Mucosa of rectum (tissue), 2 donors: ENCODE measurements around the gene KANK2.

Experiments
- H3K27ac ChIP-seq, 2 donors: one replicate each; pipeline ENCODE4 v1.7.0; 2013; ENCODE audit warnings: inconsistent platforms in 2 of 2, low read depth in 2 of 2, low read length in 2 of 2
- H3K27me3 ChIP-seq, 2 donors: one replicate each; pipeline ENCODE4 v1.7.0; 2013; ENCODE audit warnings: low read length in 2 of 2; ENCODE audit not compliant: control insufficient read depth in 2 of 2, insufficient read depth in 2 of 2
- H3K36me3 ChIP-seq, 2 donors: one replicate each; pipeline ENCODE4 v1.7.0; 2013; ENCODE audit warnings: low read length in 2 of 2; ENCODE audit not compliant: control insufficient read depth in 2 of 2, insufficient read depth in 2 of 2
- H3K4me1 ChIP-seq, 2 donors: one replicate each; pipeline ENCODE4 v1.7.0; 2013; ENCODE audit warnings: low read length in 2 of 2, mild to moderate bottlenecking in 1 of 2; ENCODE audit not compliant: control insufficient read depth in 2 of 2, insufficient read depth in 2 of 2
- H3K4me3 ChIP-seq, 2 donors: one replicate each; pipeline ENCODE4 v1.7.0; 2013; ENCODE audit warnings: low read length in 2 of 2
- H3K9ac ChIP-seq, 2 donors: one replicate each; pipeline ENCODE4 v1.7.0; 2013; ENCODE audit warnings: low read length in 2 of 2, low read depth in 1 of 2, mild to moderate bottlenecking in 1 of 2
- H3K9me3 ChIP-seq, 2 donors: one replicate each; pipeline ENCODE4 v1.7.0; 2013; ENCODE audit warnings: low read length in 2 of 2; ENCODE audit not compliant: control insufficient read depth in 2 of 2
- donor health status: healthy.
- donor health status: Normal muscosa, but diverticular disease.

KANK2 gene

GRCh38 chr19:11238041-11238440 is 40.7 kb upstream of the KANK2 start:
- Histone ChIP-seq H3K36me3 (peaks cover 22 to 26% of the 10 kb centered on the region in 2 donors), H3K4me1 (no peaks in the 10 kb centered on the region), H3K27ac (no peak overlapping the region), H3K9me3 (no peaks in the 10 kb centered on the region), H3K4me3 (no peak overlapping the region), H3K9ac (no peak overlapping the region), H3K27me3 (no peaks in the 10 kb centered on the region)

GRCh38 chr19:11237321-11237720 is 40.0 kb upstream of the KANK2 start:
- H3K27ac ChIP-seq: no peak overlapping the region
- H3K36me3 ChIP-seq: peaks cover 29 to 30% of the 10 kb centered on the region in 2 donors
- no peak overlapping the region for H3K9ac ChIP-seq
- H3K27me3 ChIP-seq: no peaks in the 10 kb centered on the region
- no peaks in the 10 kb centered on the region for H3K4me1 ChIP-seq
- H3K9me3 ChIP-seq: no peaks in the 10 kb centered on the region
- no peak overlapping the region for H3K4me3 ChIP-seq

GRCh38 chr19:11236324-11237301 is 39.3 kb upstream of the KANK2 start:
- Histone ChIP-seq H3K4me1 (no peaks in the 10 kb centered on the region), H3K4me3 (no peak overlapping the region), H3K27me3 (no peaks in the 10 kb centered on the region), H3K36me3 (peaks cover 34% of the 10 kb centered on the region in 2 donors), H3K27ac (no peak overlapping the region), H3K9me3 (no peaks in the 10 kb centered on the region), H3K9ac (no peak overlapping the region)

- Histone ChIP-seq H3K36me3 (peaks cover 34 to 35% of the 10 kb centered on the region in 2 donors), H3K27ac (no peak overlapping the region)
These were observed 37.2 kb upstream of the KANK2 start for GRCh38 chr19:11234486-11235075.

GRCh38 chr19:11233073-11233472 is 35.7 kb upstream of the KANK2 start:
- H3K4me1 ChIP-seq: no peaks in the 10 kb centered on the region
- no peaks in the 10 kb centered on the region for H3K27me3 ChIP-seq
- peaks cover 28 to 30% of the 10 kb centered on the region in 2 donors for H3K36me3 ChIP-seq
- H3K9me3 ChIP-seq: no peaks in the 10 kb centered on the region
- H3K27ac ChIP-seq: no peak overlapping the region
- no peak overlapping the region for H3K4me3 ChIP-seq
- no peak overlapping the region for H3K9ac ChIP-seq

More at GRCh38 chr19:11234486-11235075, 37.2 kb upstream of the KANK2 start:
- H3K9ac ChIP-seq: no peak overlapping the region
- H3K4me1 ChIP-seq: no peaks in the 10 kb centered on the region
- H3K27me3 ChIP-seq: no peaks in the 10 kb centered on the region
- no peak overlapping the region for H3K4me3 ChIP-seq
- H3K9me3 ChIP-seq: no peaks in the 10 kb centered on the region

- peaks cover 28 to 30% of the 10 kb centered on the region in 2 donors for H3K36me3 ChIP-seq
These were observed 35.2 kb upstream of the KANK2 start for GRCh38 chr19:11232555-11232954.

GRCh38 chr19:11230621-11231386 is 33.5 kb upstream of the KANK2 start:
- H3K36me3 ChIP-seq: peaks cover 30 to 33% of the 10 kb centered on the region in 2 donors
- H3K27ac ChIP-seq: no peak overlapping the region
- no peak overlapping the region for H3K4me3 ChIP-seq
- no peaks in the 10 kb centered on the region for H3K9me3 ChIP-seq
- no peaks in the 10 kb centered on the region for H3K27me3 ChIP-seq
- no peak overlapping the region for H3K9ac ChIP-seq
- H3K4me1 ChIP-seq: no peaks in the 10 kb centered on the region

More at GRCh38 chr19:11232555-11232954, 35.2 kb upstream of the KANK2 start:
- Histone ChIP-seq H3K27me3 (no peaks in the 10 kb centered on the region), H3K9ac (no peak overlapping the region), H3K4me3 (no peak overlapping the region), H3K9me3 (no peaks in the 10 kb centered on the region), H3K4me1 (no peaks in the 10 kb centered on the region), H3K27ac (no peak overlapping the region)

GRCh38 chr19:11227195-11227886 is 30.0 kb upstream of the KANK2 start:
- no peak overlapping the region for H3K4me3 ChIP-seq
- no peaks in the 10 kb centered on the region for H3K4me1 ChIP-seq
- no peak overlapping the region for H3K27ac ChIP-seq
- no peaks in the 10 kb centered on the region for H3K27me3 ChIP-seq
- H3K9me3 ChIP-seq: no peaks in the 10 kb centered on the region
- H3K9ac ChIP-seq: no peak overlapping the region
- peaks cover 28 to 37% of the 10 kb centered on the region in 2 donors for H3K36me3 ChIP-seq

- H3K4me3 ChIP-seq: no peak overlapping the region
- peaks cover 28 to 37% of the 10 kb centered on the region in 2 donors for H3K36me3 ChIP-seq
- H3K27ac ChIP-seq: no peak overlapping the region
- H3K27me3 ChIP-seq: no peaks in the 10 kb centered on the region
- H3K9ac ChIP-seq: no peak overlapping the region
- no peaks in the 10 kb centered on the region for H3K4me1 ChIP-seq
- peaks cover 0 to 3% of the 10 kb centered on the region in 2 donors for H3K9me3 ChIP-seq
These were observed 29.4 kb upstream of the KANK2 start for GRCh38 chr19:11226716-11227166.
